Measurements from ENCODE around the gene SOX15. TPM values are rescaled to one million over a fixed set of nuclear protein-coding genes. Genes with fewer than 3 reads are reported as not detected.

Gene SOX15
- polyA plus RNA-seq, 1 donor from 2014 or later, result 0.47 TPM

- Histone ChIP-seq H3K4me2 (ENCODE audit: low read length) (no peak overlapping the region), H2AFZ (ENCODE audit: low read depth, low read length) (no peak overlapping the region), H3K9ac (ENCODE audit: low read length) (no peak overlapping the region), H4K20me1 (ENCODE audit: insufficient read depth) (no peaks in the 10 kb centered on the region), H3K36me3 (ENCODE audit: insufficient read depth, low read length) (peaks cover 7% of the 10 kb centered on the region), H3K27me3 (ENCODE audit: insufficient read depth, low read depth, low read length) (no peaks in the 10 kb centered on the region), H3F3A (ENCODE audit: insufficient read depth, low read length, poor library complexity, severe bottlenecking) (no peaks in the 10 kb centered on the region), H3K79me2 (replicated peaks; ENCODE audit: insufficient read depth, low read length) (no peaks in the 10 kb centered on the region), H3K27ac (ENCODE audit: low read length) (no peak overlapping the region), H3K9me2 (ENCODE audit: insufficient read depth, low read length) (no peaks in the 10 kb centered on the region), H3K9me3 (ENCODE audit: low read length) (no peaks in the 10 kb centered on the region), H3K4me3 (ENCODE audit: low read length) (no peak overlapping the region)
- TF ChIP-seq CTCF (IDR thresholded peaks at IDR 0.05; ENCODE audit: poor library complexity, severe bottlenecking), result no peak
- TF ChIP-seq TAF1 (IDR thresholded peaks at IDR 0.05; ENCODE audit: low read depth), result no peak
- TF ChIP-seq EP300 (conservative IDR thresholded peaks at IDR 0.05; ENCODE audit: poor library complexity, severe bottlenecking), result no peak
- no peak for TF ChIP-seq MXI1 (conservative IDR thresholded peaks at IDR 0.05; ENCODE audit: poor library complexity, severe bottlenecking)
- TF ChIP-seq, protein P1, sequence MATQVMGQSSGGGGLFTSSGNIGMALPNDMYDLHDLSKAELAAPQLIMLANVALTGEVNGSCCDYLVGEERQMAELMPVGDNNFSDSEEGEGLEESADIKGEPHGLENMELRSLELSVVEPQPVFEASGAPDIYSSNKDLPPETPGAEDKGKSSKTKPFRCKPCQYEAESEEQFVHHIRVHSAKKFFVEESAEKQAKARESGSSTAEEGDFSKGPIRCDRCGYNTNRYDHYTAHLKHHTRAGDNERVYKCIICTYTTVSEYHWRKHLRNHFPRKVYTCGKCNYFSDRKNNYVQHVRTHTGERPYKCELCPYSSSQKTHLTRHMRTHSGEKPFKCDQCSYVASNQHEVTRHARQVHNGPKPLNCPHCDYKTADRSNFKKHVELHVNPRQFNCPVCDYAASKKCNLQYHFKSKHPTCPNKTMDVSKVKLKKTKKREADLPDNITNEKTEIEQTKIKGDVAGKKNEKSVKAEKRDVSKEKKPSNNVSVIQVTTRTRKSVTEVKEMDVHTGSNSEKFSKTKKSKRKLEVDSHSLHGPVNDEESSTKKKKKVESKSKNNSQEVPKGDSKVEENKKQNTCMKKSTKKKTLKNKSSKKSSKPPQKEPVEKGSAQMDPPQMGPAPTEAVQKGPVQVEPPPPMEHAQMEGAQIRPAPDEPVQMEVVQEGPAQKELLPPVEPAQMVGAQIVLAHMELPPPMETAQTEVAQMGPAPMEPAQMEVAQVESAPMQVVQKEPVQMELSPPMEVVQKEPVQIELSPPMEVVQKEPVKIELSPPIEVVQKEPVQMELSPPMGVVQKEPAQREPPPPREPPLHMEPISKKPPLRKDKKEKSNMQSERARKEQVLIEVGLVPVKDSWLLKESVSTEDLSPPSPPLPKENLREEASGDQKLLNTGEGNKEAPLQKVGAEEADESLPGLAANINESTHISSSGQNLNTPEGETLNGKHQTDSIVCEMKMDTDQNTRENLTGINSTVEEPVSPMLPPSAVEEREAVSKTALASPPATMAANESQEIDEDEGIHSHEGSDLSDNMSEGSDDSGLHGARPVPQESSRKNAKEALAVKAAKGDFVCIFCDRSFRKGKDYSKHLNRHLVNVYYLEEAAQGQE (IDR thresholded peaks at IDR 0.05; ENCODE audit: borderline replicate concordance), result no peak
- TF ChIP-seq POLR2AphosphoS5 (IDR thresholded peaks at IDR 0.05), result no peak
- TF ChIP-seq EZH2 (IDR thresholded peaks at IDR 0.05; ENCODE audit: borderline replicate concordance, insufficient read depth, low read length, poor library complexity, severe bottlenecking), result no peak
These were observed 3.4 kb upstream of the SOX15 start for GRCh38 chr17:7593296-7593695.

DNA sequence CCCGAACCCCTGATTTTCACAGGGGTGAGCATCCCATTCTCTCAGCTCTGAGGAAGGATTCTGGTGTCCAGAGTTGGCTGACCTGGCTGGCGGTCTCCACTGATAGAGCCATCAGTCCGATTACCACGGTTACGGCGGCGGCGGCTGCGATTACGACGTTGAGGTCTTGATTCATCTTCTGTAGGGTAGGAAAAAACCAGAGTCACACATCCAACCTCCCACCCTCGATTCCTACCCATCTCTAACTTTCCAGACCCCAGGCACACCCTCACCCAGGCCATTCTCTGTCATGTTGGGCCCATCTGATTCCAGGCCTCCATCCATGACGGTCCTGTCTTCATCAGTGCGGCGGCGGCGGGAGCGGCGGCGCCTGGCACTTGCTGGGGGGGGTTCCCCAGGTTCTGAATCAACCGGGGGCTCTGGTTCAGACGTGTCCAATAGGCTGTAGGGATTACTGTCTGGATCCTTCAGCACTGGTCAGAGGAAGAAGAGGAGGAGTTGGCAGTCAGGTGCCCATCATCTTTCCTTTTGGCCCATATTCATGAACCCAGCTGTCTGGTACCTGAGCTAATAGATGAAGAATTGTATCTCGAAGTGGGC, 2.6 kb upstream of the SOX15 start:
- no peak overlapping the region for H3K4me2 ChIP-seq (ENCODE audit: low read length)
- H3K9me3 ChIP-seq (ENCODE audit: low read length), result no peaks in the 10 kb centered on the region
- no peaks in the 10 kb centered on the region for H3K27me3 ChIP-seq (ENCODE audit: insufficient read depth, low read depth, low read length)
- no peaks in the 10 kb centered on the region for H3K9me2 ChIP-seq (ENCODE audit: insufficient read depth, low read length)
- H2AFZ ChIP-seq (ENCODE audit: low read depth, low read length), result no peak overlapping the region
- no peaks in the 10 kb centered on the region for H3F3A ChIP-seq (ENCODE audit: insufficient read depth, low read length, poor library complexity, severe bottlenecking)
- no peak overlapping the region for H3K9ac ChIP-seq (ENCODE audit: low read length)
- H3K36me3 ChIP-seq (ENCODE audit: insufficient read depth, low read length), result peaks cover 7% of the 10 kb centered on the region
- H4K20me1 ChIP-seq (ENCODE audit: insufficient read depth), result no peaks in the 10 kb centered on the region
- H3K4me3 ChIP-seq (ENCODE audit: low read length), result no peak overlapping the region
- H3K79me2 ChIP-seq (replicated peaks; ENCODE audit: insufficient read depth, low read length), result no peaks in the 10 kb centered on the region
- no peak for TF ChIP-seq CTCF (IDR thresholded peaks at IDR 0.05; ENCODE audit: poor library complexity, severe bottlenecking)
- TF ChIP-seq SMC3 (conservative IDR thresholded peaks at IDR 0.05; ENCODE audit: poor library complexity), result no peak
- no peak for TF ChIP-seq EZH2 (IDR thresholded peaks at IDR 0.05; ENCODE audit: borderline replicate concordance, insufficient read depth, low read length, poor library complexity, severe bottlenecking)
- TF ChIP-seq, protein P1 (IDR thresholded peaks at IDR 0.05; ENCODE audit: borderline replicate concordance), result no peak
- no peak for TF ChIP-seq RAD21 (conservative IDR thresholded peaks at IDR 0.05)
- no peak for TF ChIP-seq MXI1 (conservative IDR thresholded peaks at IDR 0.05; ENCODE audit: poor library complexity, severe bottlenecking)
- no peak overlapping the region for H3K27ac ChIP-seq (ENCODE audit: low read length)
